Central memory CD8-positive, alpha-beta T cell (primary cell): ENCODE data around the gene SCYGR1.
"Not testable (repeated sequence)": the region's sequence is repeated elsewhere in the genome, so short reads cannot be mapped to it uniquely, and the experiment has no call there.

Experiments used
- ATAC-seq: fragments of 150-1000 bp; cut with Tn5 transposase; replicated peaks from 2 replicates; pipeline ENCODE4 v1.10.0; 2022; ENCODE audit warnings: mild to moderate bottlenecking, moderate FRiP score, moderate number of reproducible peaks; ENCODE audit not compliant: poor library complexity, severe bottlenecking; ENCODE audit errors: extremely low read depth
- DNase-seq, 2 donors: peaks; one replicate each; pipeline ENCODE4 v3.0.0; 2021; ENCODE audit warnings: low spot score in 2 of 2
- H3K27ac Mint-ChIP-seq: one replicate; pipeline ENCODE4 v1.8.0; 2022; ENCODE audit warnings: low read depth, mild to moderate bottlenecking, moderate library complexity, mixed read lengths
- H3K27me3 Mint-ChIP-seq: one replicate; pipeline ENCODE4 v1.8.0; 2022; ENCODE audit warnings: mixed read lengths
- H3K36me3 Mint-ChIP-seq: one replicate; pipeline ENCODE4 v1.8.0; 2022; ENCODE audit warnings: mild to moderate bottlenecking, moderate library complexity, mixed read lengths; ENCODE audit not compliant: insufficient read depth
- H3K4me1 Mint-ChIP-seq: one replicate; pipeline ENCODE4 v1.8.0; 2022; ENCODE audit warnings: mixed read lengths
- H3K4me3 Mint-ChIP-seq: one replicate; pipeline ENCODE4 v1.8.0; 2022; ENCODE audit warnings: mild to moderate bottlenecking, moderate library complexity, mixed read lengths
- H3K9me3 Mint-ChIP-seq: one replicate; pipeline ENCODE4 v1.8.0; 2022; ENCODE audit warnings: mixed read lengths

The SCYGR1 gene, protein sequence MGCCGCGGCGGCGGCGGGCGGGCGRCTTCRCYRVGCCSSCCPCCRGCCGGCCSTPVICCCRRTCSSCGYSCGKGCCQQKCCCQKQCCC

DNA sequence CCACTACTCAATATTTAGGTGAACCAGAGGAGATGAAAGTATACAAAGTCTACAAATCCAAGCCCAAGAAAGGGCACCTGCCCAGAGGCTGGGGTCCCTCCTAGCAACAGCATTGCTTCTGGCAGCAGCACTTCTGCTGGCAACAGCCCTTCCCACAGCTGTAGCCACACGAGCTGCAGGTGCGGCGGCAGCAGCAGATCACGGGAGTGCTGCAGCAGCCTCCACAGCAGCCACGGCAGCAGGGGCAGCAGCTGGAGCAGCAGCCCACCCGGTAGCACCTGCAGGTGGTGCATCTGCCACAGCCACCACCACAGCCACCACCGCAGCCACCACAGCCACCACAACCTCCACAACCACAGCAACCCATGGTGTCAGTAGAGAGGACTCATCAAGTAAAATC lies at the start of gene SCYGR1:
TSS of gene SCYGR1 (minus strand) at position 367 of the 400 bp plus-strand sequence. CDS start at position 367, 0 bp downstream.
- not testable (repeated sequence) for H3K36me3 Mint-ChIP-seq, H3K9me3 Mint-ChIP-seq, H3K27ac Mint-ChIP-seq, ATAC-seq, DNase-seq, H3K4me3 Mint-ChIP-seq, H3K4me1 Mint-ChIP-seq
- H3K27me3 Mint-ChIP-seq, result peaks cover 15% of the 10 kb centered on the region

DNA sequence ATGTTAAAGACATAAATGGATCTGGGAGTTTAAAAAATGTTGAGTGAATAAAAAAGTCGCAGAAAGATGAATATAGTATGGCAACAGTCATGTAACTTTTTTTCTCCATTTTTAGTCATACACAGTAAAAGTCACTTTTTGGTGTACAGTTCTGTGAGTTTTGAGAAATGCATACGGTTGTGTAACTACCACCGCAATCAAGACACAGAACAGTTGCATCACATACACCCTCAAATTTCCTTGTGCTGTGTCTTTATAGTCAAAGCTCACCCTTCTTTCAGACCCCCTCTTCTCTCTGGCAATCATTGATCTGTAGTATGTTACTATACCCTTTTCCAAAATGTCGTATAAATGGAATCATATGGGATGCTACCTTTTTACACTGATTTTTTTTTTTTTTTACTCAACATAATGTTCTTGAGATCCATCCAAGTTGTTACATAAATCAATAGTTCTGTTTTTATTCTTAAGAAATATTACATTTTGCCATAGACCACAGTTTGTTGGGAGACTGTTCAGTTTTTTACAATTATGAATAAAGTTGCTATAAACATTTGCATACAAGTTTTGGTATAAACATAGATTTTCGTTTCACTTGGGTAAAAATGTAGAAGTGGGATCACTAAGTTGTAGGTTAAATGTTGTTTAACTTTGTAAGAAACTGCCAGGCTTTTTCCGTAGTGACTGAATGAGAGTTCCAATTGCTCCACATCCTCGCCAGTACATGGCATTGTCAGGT lies 48.9 kb upstream of the SCYGR1 start:
- no peak for DNase-seq
- ATAC-seq, result no peak
- Mint-ChIP-seq H3K4me3 (no peak overlapping the region), H3K36me3 (no peaks in the 10 kb centered on the region), H3K27me3 (peaks cover 9% of the 10 kb centered on the region), H3K27ac (no peak overlapping the region), H3K9me3 (peaks cover 11% of the 10 kb centered on the region), H3K4me1 (no peaks in the 10 kb centered on the region)

DNA sequence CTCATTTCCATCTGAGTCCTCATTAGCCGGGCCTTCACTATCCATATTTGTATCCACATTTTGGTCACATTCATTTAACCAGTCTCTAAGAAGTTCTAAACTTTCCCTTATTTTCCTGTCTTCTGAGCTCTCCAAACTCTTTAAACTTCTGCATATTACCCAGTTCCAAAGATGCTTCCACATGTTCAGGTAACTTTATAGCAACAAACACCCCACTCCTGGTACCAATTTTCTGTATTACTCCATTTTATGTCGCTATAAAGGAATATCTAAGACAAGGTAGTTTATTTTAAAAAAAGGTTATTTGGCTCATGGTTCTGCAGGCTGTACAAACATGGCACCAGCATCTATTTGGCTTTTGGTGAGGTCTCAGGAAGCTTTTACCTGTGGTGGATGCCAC lies 45.4 kb upstream of the SCYGR1 start:
- Mint-ChIP-seq H3K4me1 (no peaks in the 10 kb centered on the region), H3K4me3 (no peak overlapping the region), H3K9me3 (peaks cover 11% of the 10 kb centered on the region), H3K27ac (no peak overlapping the region), H3K27me3 (peaks cover 27% of the 10 kb centered on the region), H3K36me3 (no peaks in the 10 kb centered on the region)
- ATAC-seq (no peak), DNase-seq (no peak)

DNA sequence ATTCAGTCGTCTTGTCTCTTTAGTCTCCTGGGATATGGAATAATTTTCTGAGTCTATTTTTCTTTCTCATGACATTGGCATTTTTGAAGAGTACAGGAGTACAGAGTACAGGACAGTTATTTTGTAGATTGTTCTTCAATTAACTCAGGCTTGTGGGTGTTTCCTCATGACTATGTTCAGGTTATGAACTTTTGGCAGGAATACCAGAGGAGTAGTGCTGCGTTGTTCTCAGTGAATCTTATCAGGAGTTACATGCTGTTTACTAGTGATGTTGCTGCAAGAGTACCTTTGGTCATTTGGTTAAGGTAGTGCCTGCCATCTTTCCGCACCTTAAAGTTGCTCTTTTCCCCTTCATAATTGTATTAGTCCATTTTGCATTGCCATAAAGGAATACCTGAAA lies 42.9 kb upstream of the SCYGR1 start:
- DNase-seq (no peak), ATAC-seq (no peak)
- H3K27ac Mint-ChIP-seq, result no peak overlapping the region
- no peaks in the 10 kb centered on the region for H3K36me3 Mint-ChIP-seq
- peaks cover 11% of the 10 kb centered on the region for H3K9me3 Mint-ChIP-seq
- H3K27me3 Mint-ChIP-seq, result peaks cover 27% of the 10 kb centered on the region
- no peaks in the 10 kb centered on the region for H3K4me1 Mint-ChIP-seq
- H3K4me3 Mint-ChIP-seq, result no peak overlapping the region

DNA sequence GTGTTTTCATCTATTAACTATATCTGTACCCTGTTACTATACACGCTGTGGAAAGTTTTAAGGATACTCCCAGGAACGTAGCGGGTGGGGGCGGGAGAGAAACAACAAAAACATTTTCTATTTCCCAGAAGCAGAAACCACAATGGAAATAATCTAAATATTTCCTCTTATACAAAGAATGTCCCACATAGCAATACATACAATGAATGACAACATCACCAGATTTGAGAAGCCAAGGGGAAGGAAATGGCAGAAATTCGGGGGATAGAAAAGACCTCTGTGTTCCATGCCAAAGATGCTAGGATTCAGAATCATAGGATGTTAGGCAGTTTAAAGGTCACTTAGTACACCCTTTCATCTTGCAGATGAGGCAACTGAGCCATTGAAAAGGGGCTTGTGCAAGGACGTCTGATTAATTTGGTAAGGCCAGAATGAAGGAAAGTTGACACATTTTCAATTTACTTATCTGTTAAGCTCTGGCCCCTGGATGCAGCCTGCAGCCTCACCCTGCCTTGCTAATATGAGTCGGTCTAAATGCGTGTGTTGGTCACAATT lies 41.1 kb upstream of the SCYGR1 start:
- no peak for ATAC-seq
- DNase-seq, result no peak
- H3K4me1 Mint-ChIP-seq, result no peaks in the 10 kb centered on the region
- H3K27me3 Mint-ChIP-seq, result peaks cover 27% of the 10 kb centered on the region
- H3K36me3 Mint-ChIP-seq, result no peaks in the 10 kb centered on the region
- peaks cover 11% of the 10 kb centered on the region for H3K9me3 Mint-ChIP-seq
- H3K27ac Mint-ChIP-seq, result no peak overlapping the region
- no peak overlapping the region for H3K4me3 Mint-ChIP-seq

DNA sequence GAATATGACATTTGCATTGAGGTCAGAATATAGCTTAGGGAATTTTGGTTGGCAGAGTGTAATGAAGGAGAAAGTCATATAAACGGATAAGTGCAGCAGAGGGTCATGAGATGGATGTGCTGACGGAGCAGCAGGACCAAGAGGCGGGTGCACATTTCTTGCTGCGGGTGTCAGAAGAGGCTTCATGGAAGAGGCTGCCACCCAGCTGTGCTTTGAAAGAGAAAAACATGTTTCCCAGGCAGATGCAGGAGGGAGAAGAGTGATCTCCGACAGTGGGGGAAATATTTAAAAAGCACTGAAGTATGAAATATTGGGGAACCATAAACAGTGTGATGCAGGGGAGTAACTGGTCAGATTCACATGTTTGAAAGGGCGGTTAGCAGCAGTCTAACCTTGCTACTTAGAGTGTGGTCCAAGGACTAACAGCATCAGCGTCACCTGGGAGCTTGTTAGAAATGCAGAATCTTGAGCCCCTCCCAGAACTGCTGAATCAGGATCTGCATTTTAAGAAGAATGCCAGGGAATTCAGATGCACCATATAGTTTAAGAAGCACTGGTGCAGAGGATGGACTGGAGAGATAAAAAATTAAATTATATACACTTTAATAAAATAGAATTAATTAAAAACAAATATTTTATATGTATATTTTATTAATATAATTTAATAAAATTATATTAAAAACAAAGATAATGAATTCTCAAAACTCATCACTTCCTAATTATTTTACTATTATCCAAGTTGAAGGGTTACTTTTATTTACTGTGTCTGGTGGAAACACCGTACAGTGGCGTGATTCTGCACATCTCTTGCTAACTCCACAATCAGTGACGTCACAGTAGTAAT lies 36.1 kb upstream of the SCYGR1 start:
- no peaks in the 10 kb centered on the region for H3K9me3 Mint-ChIP-seq
- no peak for DNase-seq
- no peak overlapping the region for H3K27ac Mint-ChIP-seq
- no peaks in the 10 kb centered on the region for H3K4me1 Mint-ChIP-seq
- H3K27me3 Mint-ChIP-seq, result no peaks in the 10 kb centered on the region
- peaks cover 2% of the 10 kb centered on the region for H3K36me3 Mint-ChIP-seq
- no peak for ATAC-seq
- H3K4me3 Mint-ChIP-seq, result no peak overlapping the region

DNA sequence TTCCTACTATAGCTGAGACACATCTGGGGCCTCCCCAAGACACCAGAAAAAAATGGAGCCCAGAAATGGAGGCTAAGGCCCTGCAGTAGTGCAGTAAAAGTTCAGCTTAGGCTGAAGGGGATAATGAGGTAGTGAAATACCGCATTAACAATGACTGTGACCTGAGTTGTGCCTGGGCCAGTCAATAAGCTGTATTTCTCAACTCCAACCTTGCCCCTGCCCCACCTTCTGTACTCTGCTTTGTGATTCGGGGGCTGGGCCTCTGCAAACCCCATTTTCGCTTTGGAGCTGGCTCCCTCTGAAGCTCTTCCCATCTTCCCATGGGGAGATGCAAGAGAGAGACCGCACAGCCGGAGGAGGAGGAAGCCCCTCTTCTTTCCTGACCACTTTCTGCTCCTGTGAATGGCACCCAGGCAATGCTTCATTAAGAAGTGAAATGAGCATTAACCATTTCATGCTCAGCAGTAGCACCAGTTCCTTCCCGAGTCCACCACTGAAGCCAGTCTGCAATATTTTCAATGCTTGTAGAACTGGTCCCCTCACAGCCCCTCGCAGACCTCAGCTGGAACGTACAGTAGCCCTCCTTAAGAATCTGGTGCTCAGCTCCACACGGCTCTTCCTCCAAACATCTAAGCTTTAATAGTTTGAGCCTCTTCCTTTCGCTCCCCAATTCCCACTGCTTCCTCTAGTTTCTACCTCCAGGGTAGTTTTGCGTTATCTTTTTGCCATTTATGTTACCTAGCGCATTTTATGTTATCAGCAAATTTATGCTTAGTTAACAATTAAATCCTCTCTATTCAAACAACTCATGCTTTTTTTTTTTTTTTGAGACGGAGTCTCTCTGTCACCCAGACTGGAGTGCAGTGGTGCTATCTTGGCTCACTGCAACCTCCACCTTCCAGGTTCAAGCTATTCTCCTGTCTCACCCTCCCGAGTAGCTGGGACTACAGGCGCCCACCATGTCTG lies 32.6 kb upstream of the SCYGR1 start:
- ATAC-seq (no peak), DNase-seq (no peak)
- Mint-ChIP-seq H3K4me3 (no peak overlapping the region), H3K27ac (no peak overlapping the region), H3K27me3 (no peaks in the 10 kb centered on the region), H3K36me3 (peaks cover 2% of the 10 kb centered on the region), H3K9me3 (no peaks in the 10 kb centered on the region), H3K4me1 (no peaks in the 10 kb centered on the region)

DNA sequence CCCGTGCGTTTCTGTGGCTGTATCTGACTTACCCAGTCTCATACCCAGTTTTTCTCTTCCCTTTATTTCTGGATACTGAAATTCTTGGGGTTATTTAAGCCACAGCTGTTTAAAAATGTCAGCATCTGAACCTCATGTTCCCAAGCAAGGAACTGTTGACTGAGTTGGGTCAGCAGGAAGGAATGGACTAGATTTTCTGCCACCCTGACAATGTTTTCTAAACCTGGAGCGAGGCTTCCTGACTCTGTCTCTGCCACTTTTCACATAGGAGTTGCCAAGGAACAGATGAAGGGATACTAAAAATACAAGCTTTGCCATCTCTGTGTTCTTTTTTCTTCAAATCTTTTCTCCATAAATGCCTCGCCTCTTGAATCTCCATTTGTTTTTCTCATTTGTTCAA lies 29.0 kb upstream of the SCYGR1 start:
- Mint-ChIP-seq H3K9me3 (no peaks in the 10 kb centered on the region), H3K27me3 (no peaks in the 10 kb centered on the region), H3K4me3 (no peak overlapping the region), H3K36me3 (peaks cover 2% of the 10 kb centered on the region), H3K4me1 (no peaks in the 10 kb centered on the region), H3K27ac (no peak overlapping the region)
- no peak for DNase-seq
- no peak for ATAC-seq

DNA sequence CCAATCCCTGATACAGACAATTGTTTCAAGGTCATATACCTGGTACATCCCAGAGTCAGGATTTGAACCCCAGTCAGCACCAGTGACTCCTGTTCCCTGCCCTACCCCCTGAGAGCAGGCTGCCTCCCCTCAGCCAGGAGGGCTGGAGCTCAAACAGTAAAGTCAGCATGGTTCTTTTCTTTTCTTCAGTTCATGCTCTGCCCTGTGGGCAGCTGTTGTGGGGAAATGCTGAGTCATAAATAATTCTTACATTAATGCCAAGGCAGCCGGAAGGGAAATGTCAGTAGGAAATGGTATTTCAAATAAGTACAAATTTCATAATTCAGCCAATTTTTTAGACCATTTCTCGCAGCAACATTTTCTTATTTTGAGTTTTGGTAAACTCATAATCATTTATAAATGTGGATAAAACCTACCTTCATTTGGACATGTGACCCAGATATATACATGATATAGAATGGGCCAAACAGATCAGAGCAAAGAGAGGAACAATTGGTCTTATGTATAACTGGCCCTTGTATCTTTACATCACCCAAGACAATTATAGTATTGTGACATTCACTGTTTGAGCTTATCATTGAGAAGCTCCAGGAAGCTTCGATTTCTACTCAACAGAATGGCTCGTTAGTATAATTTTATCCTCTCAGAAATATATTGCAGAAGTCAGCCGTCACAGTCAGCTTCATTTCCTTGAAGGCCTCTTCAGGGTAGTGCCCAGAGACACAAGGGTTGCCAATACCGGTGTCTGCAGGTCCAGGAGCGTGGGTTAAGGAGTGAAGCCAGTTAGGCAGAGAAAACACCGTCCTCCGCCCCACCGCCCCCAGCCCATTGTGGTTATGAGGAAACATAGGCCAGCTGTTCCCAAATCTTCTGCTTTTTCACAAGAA lies 28.0 kb upstream of the SCYGR1 start:
- no peak for ATAC-seq
- Mint-ChIP-seq H3K36me3 (peaks cover 2% of the 10 kb centered on the region), H3K4me3 (no peak overlapping the region), H3K9me3 (no peaks in the 10 kb centered on the region), H3K4me1 (no peaks in the 10 kb centered on the region), H3K27ac (no peak overlapping the region), H3K27me3 (no peaks in the 10 kb centered on the region)
- DNase-seq, result no peak

DNA sequence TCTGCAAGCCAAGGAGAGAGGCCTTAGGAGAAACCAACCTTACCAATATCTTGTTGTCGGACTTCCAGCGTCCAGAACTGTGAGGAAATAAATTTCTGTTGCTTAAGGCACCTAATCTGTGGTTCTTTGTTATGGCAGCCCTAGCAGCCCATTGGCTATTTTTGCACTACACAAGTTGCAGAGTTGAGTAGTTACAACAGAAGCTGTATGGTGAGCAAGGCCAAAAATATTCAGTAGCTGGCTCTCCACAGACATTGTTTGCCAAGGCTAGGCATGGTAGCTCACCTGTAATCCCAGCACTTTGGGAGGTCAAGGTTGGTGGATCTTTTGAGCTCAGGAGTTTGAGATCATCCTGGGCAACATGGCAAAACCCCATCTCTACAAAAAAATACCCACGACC lies 27.1 kb upstream of the SCYGR1 start:
- DNase-seq (no peak), ATAC-seq (no peak)
- Mint-ChIP-seq H3K9me3 (no peaks in the 10 kb centered on the region), H3K36me3 (no peaks in the 10 kb centered on the region), H3K4me3 (no peak overlapping the region), H3K27me3 (no peaks in the 10 kb centered on the region), H3K27ac (no peak overlapping the region), H3K4me1 (no peaks in the 10 kb centered on the region)

DNA sequence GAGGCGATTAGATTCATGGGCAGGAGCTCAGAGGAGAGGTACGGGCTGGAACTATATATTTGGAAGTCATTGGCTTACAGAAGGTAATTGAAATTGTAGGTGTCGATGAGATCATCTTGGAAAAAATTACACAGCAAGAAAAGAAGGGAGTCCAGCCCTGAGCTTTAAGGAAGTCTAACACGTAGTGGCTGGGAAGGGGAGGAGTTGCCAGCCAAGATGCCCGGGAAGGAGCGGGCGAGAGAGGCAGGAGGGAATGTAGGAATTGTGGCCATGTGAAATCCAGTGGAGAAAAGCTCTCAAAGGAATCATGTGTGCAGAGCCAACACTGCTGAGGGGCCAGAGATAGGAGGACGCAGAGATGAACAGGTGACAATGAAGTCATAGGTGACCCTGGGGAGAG lies 25.6 kb upstream of the SCYGR1 start:
- Mint-ChIP-seq H3K27ac (no peak overlapping the region), H3K27me3 (no peaks in the 10 kb centered on the region), H3K36me3 (no peaks in the 10 kb centered on the region), H3K4me3 (no peak overlapping the region), H3K4me1 (no peaks in the 10 kb centered on the region), H3K9me3 (no peaks in the 10 kb centered on the region)
- ATAC-seq (no peak), DNase-seq (no peak)
